ENCODE results near the gene SLC35B2.
"Not testable (repeated sequence)": the region's sequence is repeated elsewhere in the genome, so short reads cannot be mapped to it uniquely, and the experiment has no call there.

SLC35B2 gene

GRCh38 chr6:44232676-44233566, 24.4 kb downstream of the SLC35B2 start:
- DNase-seq, result no peak

DNA sequence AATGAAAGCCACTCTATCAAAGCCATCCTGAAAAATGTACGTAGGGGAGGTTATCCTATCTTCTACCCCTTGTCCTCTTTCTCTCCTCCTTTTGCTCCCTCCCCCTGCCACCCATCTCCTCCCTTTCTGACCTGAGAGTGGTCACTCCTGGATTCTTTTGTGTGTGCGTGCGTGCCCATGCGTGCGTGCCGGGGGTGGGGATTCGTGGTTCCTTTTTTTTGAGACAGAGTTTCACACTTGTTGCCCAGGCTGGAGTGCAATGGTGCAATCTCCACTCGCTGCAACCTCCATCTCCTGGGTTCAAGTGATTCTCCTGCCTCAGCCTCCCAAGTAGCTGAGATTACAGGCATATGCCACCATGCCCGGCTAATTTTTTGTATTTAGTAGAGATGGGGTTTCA, 25.9 kb downstream of the SLC35B2 start:
- DNase-seq, result not testable (repeated sequence)

GRCh38 chr6:44230034-44230675, 27.2 kb downstream of the SLC35B2 start:
- no peak for DNase-seq

GRCh38 chr6:44229376-44230033, 27.8 kb downstream of the SLC35B2 start:
- no peak for DNase-seq

GRCh38 chr6:44228836-44229235, 28.5 kb downstream of the SLC35B2 start:
- DNase-seq, result no peak

- DNase-seq, result no peak
These were observed 28.9 kb downstream of the SLC35B2 start for GRCh38 chr6:44228433-44228832.

DNA sequence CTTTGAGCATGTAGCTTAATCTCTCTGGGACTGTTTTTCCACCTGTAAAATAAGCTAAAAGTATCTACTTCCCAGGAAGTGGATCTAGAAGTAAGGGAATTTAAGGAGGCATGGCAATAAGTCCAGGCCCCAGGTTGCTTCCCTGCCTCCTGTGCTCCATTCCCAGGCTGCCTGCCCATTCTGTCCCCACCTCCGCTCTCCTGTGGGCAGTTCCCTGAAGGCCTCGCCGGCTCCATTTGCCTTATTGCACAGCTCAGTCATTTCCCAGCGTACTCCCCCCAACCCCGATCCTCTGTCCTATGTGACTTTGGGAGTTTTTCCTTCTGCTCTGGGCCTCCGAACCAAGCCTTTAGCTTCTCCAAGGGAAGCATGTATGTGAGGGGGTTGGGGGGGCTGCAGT, 29.3 kb downstream of the SLC35B2 start:
- DNase-seq, result no peak

GRCh38 chr6:44227148-44227793, 30.1 kb downstream of the SLC35B2 start:
- no peak for DNase-seq

DNA sequence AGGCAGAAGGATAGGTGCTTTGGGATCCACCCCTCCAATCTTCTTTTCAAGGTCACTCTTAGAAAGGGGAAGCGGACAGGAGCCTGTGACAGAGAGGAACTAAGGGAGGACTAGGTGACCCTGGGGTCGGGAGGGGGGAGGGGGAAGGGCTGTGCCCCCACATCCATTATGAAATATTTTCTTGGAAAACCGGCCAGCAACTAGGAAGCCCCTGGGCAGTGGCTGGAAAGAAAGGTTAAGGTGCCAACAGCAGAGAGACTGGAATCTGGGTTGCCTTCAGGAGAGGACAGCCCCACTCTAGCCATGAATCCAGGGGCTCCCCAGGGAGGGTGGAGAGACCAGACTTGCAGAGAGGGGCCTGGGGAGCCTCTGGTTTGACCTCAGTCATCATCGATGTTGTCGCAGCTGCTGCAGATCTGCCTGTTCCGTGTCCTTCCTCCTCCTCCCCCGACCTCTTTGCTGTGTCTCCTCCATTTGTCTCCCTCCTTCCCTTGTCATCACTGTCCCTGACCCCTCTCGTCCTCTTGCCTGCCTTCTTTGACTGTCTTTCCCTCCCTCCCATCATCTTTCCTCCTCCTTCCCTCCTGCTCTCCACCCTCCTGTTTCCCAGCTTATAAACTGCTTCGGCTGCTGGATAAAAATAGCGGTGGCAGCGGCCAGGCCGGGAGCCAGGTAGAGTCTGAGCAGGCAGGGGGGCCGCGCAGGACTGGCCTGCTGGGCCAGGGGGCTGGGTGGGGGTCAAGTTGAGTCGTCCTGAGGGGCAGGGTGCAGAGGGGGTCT, 30.8 kb downstream of the SLC35B2 start:
- no peak for DNase-seq

- no peak for DNase-seq
These were observed 31.6 kb downstream of the SLC35B2 start for GRCh38 chr6:44225579-44226325.

GRCh38 chr6:44224965-44225305, 32.4 kb downstream of the SLC35B2 start:
- DNase-seq, result no peak

GRCh38 chr6:44224029-44224964, 33.0 kb downstream of the SLC35B2 start:
- DNase-seq, result no peak

- peak; percentile 87 for DNase-seq
These were observed 33.9 kb downstream of the SLC35B2 start, which contains the start of gene SLC29A1 for GRCh38 chr6:44223319-44224028. SLC29A1 (plus strand) TSS chr6:44223595; CDS start chr6:44227314, 3,719 bp downstream.

DNA sequence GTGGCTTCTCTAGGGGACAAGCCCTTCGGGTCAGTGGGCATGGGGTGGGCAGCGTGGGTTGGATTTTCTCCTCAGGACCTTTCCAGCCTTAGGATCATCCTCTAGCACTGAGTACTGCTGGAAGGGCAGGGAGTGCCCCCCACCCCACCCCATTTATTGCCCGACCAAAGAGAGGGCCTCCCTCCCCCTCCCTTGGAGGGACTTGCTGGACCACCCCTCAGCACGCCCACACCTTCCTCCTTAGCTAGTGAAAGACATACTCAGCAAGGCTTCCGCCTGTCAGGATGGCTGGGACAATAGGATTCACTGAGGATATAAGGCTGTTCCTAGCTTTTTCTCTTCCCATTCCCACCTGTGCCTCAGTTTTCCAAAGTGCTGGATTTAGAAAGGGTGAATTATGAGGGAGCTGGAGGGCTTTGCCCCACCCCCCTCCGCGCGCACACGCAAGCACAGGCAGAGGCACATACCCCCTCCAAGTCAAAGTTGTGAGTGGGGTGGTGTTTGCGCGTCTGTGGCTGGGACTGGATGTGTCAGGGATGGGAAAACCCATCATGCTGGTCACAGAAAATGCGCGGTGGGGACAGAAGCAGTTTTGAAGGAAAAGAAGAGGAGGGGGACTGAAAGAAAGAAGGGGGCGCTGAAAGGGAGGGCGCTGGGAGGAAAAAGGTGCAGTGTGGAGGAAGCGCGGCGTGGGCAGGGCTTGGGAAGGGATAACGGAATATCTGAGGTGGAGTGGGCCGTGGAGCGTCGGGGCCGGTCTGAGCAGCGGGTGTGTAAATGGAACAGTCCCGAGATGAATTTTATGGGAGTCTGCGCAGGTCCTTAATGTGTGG, 34.6 kb downstream of the SLC35B2 start:
- no peak for DNase-seq

- DNase-seq, result no peak
These were observed 35.4 kb downstream of the SLC35B2 start for GRCh38 chr6:44221961-44222335.

DNA sequence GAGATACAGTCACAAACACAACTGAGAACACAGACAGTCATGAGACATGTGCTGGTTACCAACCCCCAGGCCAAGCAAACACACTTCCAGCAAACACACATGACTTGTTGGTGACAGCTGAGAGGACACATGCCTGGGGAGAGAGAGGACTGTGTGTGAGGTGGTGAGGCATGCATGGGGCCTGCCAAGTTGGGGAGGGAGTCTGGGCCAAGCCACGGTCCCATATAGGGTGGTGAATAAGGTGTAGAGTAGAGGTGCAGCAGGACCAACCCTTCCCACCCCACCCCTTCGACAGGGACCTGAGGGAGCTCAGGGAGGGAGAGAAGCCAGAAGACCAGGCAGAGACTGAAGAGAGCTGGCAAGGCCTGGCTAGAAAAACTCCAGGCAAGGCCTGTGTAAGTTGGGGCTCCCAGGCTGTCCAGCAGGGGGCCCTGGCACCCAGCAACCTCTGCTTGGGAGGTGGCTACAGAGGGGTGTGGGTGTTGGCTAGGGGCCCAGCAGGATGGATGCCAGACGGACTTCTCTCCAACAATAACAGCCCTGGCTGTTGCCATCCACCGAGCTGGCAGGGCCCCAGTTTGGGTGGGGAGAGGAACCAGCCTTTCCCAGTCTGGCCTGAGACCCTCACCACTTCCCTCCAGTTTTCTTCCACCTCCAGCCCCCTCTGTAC, 35.9 kb downstream of the SLC35B2 start:
- DNase-seq, result peak; percentile 82

GRCh38 chr6:44220913-44221290, 36.4 kb downstream of the SLC35B2 start:
- no peak for DNase-seq

All from CD4-positive, alpha-beta T cell treated with Interleukin-21 for 1 hour (primary cell).